Measurements from ENCODE around the gene P3H2. TPM values are rescaled to one million over a fixed set of nuclear protein-coding genes. Genes with fewer than 3 reads are reported as not detected.

P3H2 gene
- total RNA-seq, 1 donor from 2014 or later = 23.5 TPM

DNA sequence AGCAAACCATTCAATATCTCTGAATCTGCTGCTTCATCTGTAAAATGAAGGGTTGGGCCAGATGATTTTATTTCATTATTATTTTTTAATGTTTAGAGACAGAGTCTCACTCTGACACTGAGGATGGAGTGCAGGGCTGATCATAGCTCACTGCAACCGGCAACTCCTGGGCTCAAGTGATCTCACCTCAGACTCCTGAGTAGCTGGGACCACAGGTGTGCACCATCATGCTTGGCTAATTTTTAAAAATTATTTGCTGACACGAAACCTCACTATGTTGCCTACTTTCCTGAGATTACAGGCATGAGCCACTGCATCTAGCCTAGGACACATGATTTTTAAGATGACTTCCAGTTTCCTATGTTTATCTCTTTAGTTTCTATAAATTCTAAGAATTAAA lies 105.8 kb downstream of the P3H2 start:
- Mint-ChIP-seq H3K27me3 (peaks cover 9% of the 10 kb centered on the region), H3K9me3 (no peaks in the 10 kb centered on the region)

DNA sequence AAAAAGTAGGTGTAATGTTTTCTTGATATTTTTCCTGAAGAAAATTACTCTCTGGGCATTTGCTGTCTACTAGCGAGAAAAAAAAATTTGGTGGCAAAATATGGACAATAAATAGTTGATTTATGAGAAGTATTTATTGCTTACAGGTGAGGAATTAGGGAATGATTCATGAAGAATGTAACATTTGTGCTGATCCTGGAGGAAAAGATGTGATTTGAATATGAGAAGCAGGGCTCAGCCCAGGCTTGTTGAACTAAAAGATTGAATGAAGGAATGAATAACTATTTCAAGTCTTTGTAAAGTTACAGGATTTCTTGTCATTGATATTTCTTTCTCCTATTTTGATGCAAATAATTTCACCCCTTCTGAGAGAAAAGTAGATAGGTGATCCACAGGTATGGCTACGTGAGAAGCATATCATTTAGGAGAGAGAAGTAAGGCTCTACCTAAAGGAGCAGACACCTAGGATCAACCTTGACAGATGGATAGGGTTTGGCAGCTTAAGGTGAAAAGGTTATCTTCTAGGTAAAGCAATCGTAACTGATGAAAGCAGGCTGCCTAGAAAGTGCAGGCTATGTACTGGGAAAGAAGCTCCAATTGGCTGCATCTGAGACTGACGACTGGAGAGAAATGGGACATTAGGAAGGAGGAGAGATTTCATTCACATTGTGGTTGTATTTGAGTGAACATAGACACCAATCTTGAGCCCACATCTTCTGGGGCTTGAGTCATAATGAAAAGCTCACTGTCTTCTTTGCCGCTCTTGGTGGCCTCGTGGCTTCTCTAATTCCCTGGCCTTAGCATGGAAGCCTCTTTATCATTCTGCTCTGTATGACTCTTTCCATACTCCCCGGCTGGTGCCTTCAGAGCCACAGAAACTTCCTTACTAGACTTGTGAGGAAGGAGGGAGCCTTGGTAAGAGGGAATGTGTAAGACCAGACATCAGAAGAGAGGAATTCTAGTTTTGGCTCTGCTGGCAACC lies 106.5 kb downstream of the P3H2 start:
- Mint-ChIP-seq H3K27me3 (peaks cover 9% of the 10 kb centered on the region), H3K4me3 (peak overlapping the region; percentile 6), H3K27ac (no peak overlapping the region), H3K36me3 (no peaks in the 10 kb centered on the region), H3K4me1 (ENCODE audit: unreplicated experiment) (peaks cover 34% of the 10 kb centered on the region), H3K9me3 (no peaks in the 10 kb centered on the region)
- TF ChIP-seq, protein P1, sequence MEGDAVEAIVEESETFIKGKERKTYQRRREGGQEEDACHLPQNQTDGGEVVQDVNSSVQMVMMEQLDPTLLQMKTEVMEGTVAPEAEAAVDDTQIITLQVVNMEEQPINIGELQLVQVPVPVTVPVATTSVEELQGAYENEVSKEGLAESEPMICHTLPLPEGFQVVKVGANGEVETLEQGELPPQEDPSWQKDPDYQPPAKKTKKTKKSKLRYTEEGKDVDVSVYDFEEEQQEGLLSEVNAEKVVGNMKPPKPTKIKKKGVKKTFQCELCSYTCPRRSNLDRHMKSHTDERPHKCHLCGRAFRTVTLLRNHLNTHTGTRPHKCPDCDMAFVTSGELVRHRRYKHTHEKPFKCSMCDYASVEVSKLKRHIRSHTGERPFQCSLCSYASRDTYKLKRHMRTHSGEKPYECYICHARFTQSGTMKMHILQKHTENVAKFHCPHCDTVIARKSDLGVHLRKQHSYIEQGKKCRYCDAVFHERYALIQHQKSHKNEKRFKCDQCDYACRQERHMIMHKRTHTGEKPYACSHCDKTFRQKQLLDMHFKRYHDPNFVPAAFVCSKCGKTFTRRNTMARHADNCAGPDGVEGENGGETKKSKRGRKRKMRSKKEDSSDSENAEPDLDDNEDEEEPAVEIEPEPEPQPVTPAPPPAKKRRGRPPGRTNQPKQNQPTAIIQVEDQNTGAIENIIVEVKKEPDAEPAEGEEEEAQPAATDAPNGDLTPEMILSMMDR (conservative IDR thresholded peaks at IDR 0.05) = no peak
- no peak for DNase-seq (ENCODE audit: extremely low spot score, unreplicated experiment)

More for the DNA sequence above, 105.8 kb downstream of the P3H2 start:
- no peak overlapping the region for H3K27ac Mint-ChIP-seq
- H3K4me1 Mint-ChIP-seq (ENCODE audit: unreplicated experiment) = peaks cover 32% of the 10 kb centered on the region
- H3K4me3 Mint-ChIP-seq = no peak overlapping the region
- TF ChIP-seq, protein P1 (conservative IDR thresholded peaks at IDR 0.05) = no peak
- H3K36me3 Mint-ChIP-seq = no peaks in the 10 kb centered on the region
- no peak for DNase-seq (ENCODE audit: extremely low spot score, unreplicated experiment)

DNA sequence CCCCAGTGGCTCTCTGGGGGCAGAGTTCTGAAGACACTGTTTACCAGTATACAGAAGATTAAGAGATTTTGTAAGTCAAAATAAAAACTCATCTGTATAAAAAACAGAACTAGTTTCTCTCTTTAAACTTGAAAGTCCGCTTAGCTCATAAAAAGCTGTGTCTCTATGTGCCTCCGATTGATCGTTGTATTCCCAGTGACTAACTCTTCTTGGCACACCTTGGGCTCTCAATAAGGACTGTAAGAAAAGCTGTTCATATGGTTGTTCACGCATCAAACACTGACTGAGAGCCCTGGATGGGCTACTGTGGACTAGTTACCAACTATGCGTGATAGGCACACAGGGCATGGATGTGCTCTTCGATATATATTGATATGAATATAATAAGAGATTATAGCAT lies 107.9 kb downstream of the P3H2 start:
- no peak overlapping the region for H3K4me3 Mint-ChIP-seq
- peaks cover 42% of the 10 kb centered on the region for H3K4me1 Mint-ChIP-seq (ENCODE audit: unreplicated experiment)
- H3K36me3 Mint-ChIP-seq = no peaks in the 10 kb centered on the region
- no peak for DNase-seq (ENCODE audit: extremely low spot score, unreplicated experiment)
- TF ChIP-seq, protein P1 (conservative IDR thresholded peaks at IDR 0.05) = no peak
- H3K27ac Mint-ChIP-seq = no peak overlapping the region
- peaks cover 9% of the 10 kb centered on the region for H3K27me3 Mint-ChIP-seq
- H3K9me3 Mint-ChIP-seq = no peaks in the 10 kb centered on the region

DNA sequence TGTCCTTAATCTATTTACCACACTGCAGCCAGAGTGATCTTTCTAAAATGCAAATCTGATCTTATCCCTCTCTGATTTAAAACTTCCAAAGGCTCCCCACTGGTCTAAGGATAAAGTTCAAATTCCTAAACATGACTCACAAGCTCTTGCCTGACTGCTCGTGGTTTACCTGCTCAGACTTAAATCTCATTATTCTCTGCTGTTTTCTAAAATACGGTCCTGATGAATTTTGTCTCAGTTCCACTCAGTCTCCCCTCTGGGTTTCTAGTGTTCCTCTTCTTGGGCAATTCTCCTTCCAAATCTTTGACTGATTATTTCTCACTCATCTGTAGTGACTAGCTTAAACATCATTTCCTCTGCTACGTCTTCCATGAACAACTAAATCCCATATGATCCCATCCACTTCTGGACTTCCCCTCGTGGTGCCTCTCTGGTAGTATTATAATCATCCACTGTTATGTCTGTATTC lies 108.3 kb downstream of the P3H2 start:
- H3K4me3 Mint-ChIP-seq = peak overlapping the region; percentile 2
- H3K27me3 Mint-ChIP-seq = peaks cover 9% of the 10 kb centered on the region
- H3K36me3 Mint-ChIP-seq = no peaks in the 10 kb centered on the region
- peaks cover 42% of the 10 kb centered on the region for H3K4me1 Mint-ChIP-seq (ENCODE audit: unreplicated experiment)
- peak overlapping the region; percentile 4 for H3K27ac Mint-ChIP-seq
- H3K9me3 Mint-ChIP-seq = no peaks in the 10 kb centered on the region
- TF ChIP-seq, protein P1 (conservative IDR thresholded peaks at IDR 0.05) = no peak
- DNase-seq (ENCODE audit: extremely low spot score, unreplicated experiment) = no peak

DNA sequence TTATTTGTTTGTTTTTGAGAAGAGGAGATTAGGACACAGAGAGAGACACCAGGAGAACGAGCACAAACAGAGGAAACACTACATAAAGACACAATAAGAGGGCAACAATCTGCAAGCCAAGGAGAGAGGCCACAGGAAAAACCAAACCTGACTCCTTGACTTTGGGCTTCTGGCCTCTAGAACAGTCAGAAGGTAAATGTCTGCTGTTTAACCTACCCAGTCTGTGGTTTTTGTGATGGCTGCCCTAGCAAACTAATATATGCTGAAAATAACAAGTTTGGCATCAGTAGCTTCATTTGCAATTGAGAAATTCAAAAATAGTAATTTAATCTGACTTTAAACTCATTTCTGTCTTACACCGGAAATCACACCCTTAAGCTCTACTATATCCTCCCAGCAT lies 110.2 kb downstream of the P3H2 start:
- no peaks in the 10 kb centered on the region for H3K36me3 Mint-ChIP-seq
- H3K27ac Mint-ChIP-seq = no peak overlapping the region
- TF ChIP-seq, protein P1 (conservative IDR thresholded peaks at IDR 0.05) = no peak
- H3K9me3 Mint-ChIP-seq = no peaks in the 10 kb centered on the region
- peaks cover 8% of the 10 kb centered on the region for H3K27me3 Mint-ChIP-seq
- H3K4me3 Mint-ChIP-seq = no peak overlapping the region
- DNase-seq (ENCODE audit: extremely low spot score, unreplicated experiment) = no peak
- peaks cover 42% of the 10 kb centered on the region for H3K4me1 Mint-ChIP-seq (ENCODE audit: unreplicated experiment)
